Activated CD4-positive, alpha-beta T cell treated with anti-CD3 and anti-CD28 coated beads for 36 hours (primary cell): ENCODE results near the gene DNAL1. TPM values are rescaled to one million over a fixed set of nuclear protein-coding genes. Genes with fewer than 3 reads are reported as not detected.

Experiments used
- ATAC-seq: fragments of 200-7000 bp; cut with Tn5 transposase; one replicate; pipeline ENCODE4 v1.10.0; 2021; ENCODE audit warnings: mild to moderate bottlenecking, moderate library complexity
- CTCF ChIA-PET: fragments of 350-600 bp; sonication (Branson Sonifier 250); formaldehyde crosslinking; loops from one replicate; lab custom pipeline; 2021; ENCODE audit warnings: antibody characterized with exemption; lab: Charles Lee
- POLR2A ChIA-PET: fragments of 350-600 bp; sonication (Branson Sonifier 250); formaldehyde crosslinking; loops from one replicate; lab custom pipeline; 2021; ENCODE audit warnings: antibody characterized with exemption, inconsistent platforms; lab: Charles Lee
- DNase-seq: peaks from one replicate; pipeline ENCODE4 v3.0.0-alpha.2; 2020
- H3K27ac Mint-ChIP-seq: one replicate; pipeline ENCODE4 v1.8.0; 2021; ENCODE audit warnings: mixed read lengths
- H3K27me3 Mint-ChIP-seq: one replicate; pipeline ENCODE4 v1.8.0; 2021; ENCODE audit warnings: mixed read lengths
- H3K36me3 Mint-ChIP-seq: one replicate; pipeline ENCODE4 v1.8.0; 2021; ENCODE audit warnings: low read depth, mixed read lengths
- H3K4me1 Mint-ChIP-seq: one replicate; pipeline ENCODE4 v1.8.0; 2021; ENCODE audit warnings: mixed read lengths
- H3K4me3 Mint-ChIP-seq: one replicate; pipeline ENCODE4 v1.8.0; 2021; ENCODE audit warnings: mild to moderate bottlenecking, moderate library complexity, mixed read lengths
- H3K9me3 Mint-ChIP-seq: one replicate; pipeline ENCODE4 v1.8.0; 2021; ENCODE audit warnings: low read depth, mixed read lengths
- intact Hi-C, 2 experiments: fragments of 100-400 bp; cut with DNase I in 1 of 2; cut with micrococcal nuclease in 1 of 2; formaldehyde crosslinking; loops; one replicate each; pipeline versions ENCODE4 v1.14.2 to v1.15.1; 2022 to 2024; cut with DNase I, micrococcal nuclease
- total RNA-seq, 2 experiments: library from RNA; stranded (reverse); gene quantifications; one replicate each; pipeline ENCODE4 v1.2.3, GENCODE V29; 2021

DNAL1 gene
- total RNA-seq, 2 experiments from 2014 or later, result 3.7 to 6.8 TPM

- Mint-ChIP-seq H3K36me3 (peaks cover 16% of the 10 kb centered on the region), H3K4me3 (peak overlapping the region; percentile 66), H3K27me3 (no peaks in the 10 kb centered on the region), H3K27ac (peak overlapping the region; percentile 82), H3K4me1 (peaks cover 94% of the 10 kb centered on the region), H3K9me3 (no peaks in the 10 kb centered on the region)
- ChIA-PET POLR2A (interaction anchor here (0.6 to 1.7 kb wide), 4 partner anchors 10 to 138 kb away, joined by 4 to 6 read pairs (median 4); no protein-coding TSS in a partner anchor), CTCF (interaction anchor here (0.7 to 10.6 kb wide), 13 partner anchors 11 to 700 kb away, joined by 3 to 116 read pairs (median 3); a partner anchor contains a TSS)
- ATAC-seq (no peak), DNase-seq (no peak)
- intact Hi-C loops, result loop anchor here (5.0 to 10.0 kb wide), 3 partner anchors 83 to 340 kb away; partner anchors contain the start of genes ALDH6A1 (in 1 of the 2), LIN52 (in 1 of the 2) and ZNF410 (in 1 of the 2)
Measured at GRCh38 chr14:73744175-73744867, 99.5 kb downstream of the DNAL1 start.

- DNase-seq (no peak), ATAC-seq (no peak)
- no peaks in the 10 kb centered on the region for H3K9me3 Mint-ChIP-seq
- H3K4me1 Mint-ChIP-seq, result peaks cover 98% of the 10 kb centered on the region
- peaks cover 12% of the 10 kb centered on the region for H3K36me3 Mint-ChIP-seq
- POLR2A ChIA-PET, result interaction anchor here (0.6 to 1.4 kb wide), 2 partner anchors 10 to 20 kb away, joined by 4 read pairs; no protein-coding TSS in a partner anchor
- peak overlapping the region; percentile 82 for H3K27ac Mint-ChIP-seq
- CTCF ChIA-PET, result interaction anchor here (0.6 to 10.6 kb wide), 9 partner anchors 11 to 1995 kb away, joined by 3 to 116 read pairs (median 3); a partner anchor contains a TSS
- H3K4me3 Mint-ChIP-seq, result peak overlapping the region; percentile 66
- intact Hi-C loops, result loop anchor here (5.0 to 10.0 kb wide), 3 partner anchors 82 to 340 kb away; partner anchors contain the start of genes ALDH6A1 (in 1 of the 2), LIN52 (in 1 of the 2) and ZNF410 (in 1 of the 2)
- H3K27me3 Mint-ChIP-seq, result no peaks in the 10 kb centered on the region
Measured at GRCh38 chr14:73744874-73745529, 100.2 kb downstream of the DNAL1 start.

- intact Hi-C loops, result loop anchor here in 1 of 2 experiments (10.0 kb wide), 1 partner anchor 339 kb away; the partner anchor contains the start of genes ALDH6A1 and LIN52
- Mint-ChIP-seq H3K27me3 (no peaks in the 10 kb centered on the region), H3K4me3 (no peak overlapping the region), H3K36me3 (peaks cover 10% of the 10 kb centered on the region), H3K9me3 (no peaks in the 10 kb centered on the region), H3K4me1 (peaks cover 99% of the 10 kb centered on the region), H3K27ac (peak overlapping the region; percentile 55)
- ATAC-seq (no peak), DNase-seq (no peak)
- POLR2A ChIA-PET, result no interaction called here
- CTCF ChIA-PET, result interaction anchor here (0.6 to 10.6 kb wide), 6 partner anchors 10 to 1996 kb away, joined by 3 to 116 read pairs (median 6); a partner anchor contains a TSS
Measured at GRCh38 chr14:73745571-73746519, 101.1 kb downstream of the DNAL1 start.

GRCh38 chr14:73746520-73747378 is 102.0 kb downstream of the DNAL1 start:
- H3K4me3 Mint-ChIP-seq, result no peak overlapping the region
- H3K9me3 Mint-ChIP-seq, result no peaks in the 10 kb centered on the region
- no peak for ATAC-seq
- ChIA-PET CTCF (interaction anchor here (0.9 to 10.6 kb wide), 6 partner anchors 9 to 81 kb away, joined by 3 to 116 read pairs (median 6); a partner anchor contains a TSS), POLR2A (interaction anchor here (0.5 kb wide), 1 partner anchor 11 kb away, joined by 3 read pairs; no protein-coding TSS in a partner anchor)
- H3K27ac Mint-ChIP-seq, result peak overlapping the region; percentile 55
- H3K27me3 Mint-ChIP-seq, result no peaks in the 10 kb centered on the region
- H3K4me1 Mint-ChIP-seq, result peaks cover 99% of the 10 kb centered on the region
- peaks cover 15% of the 10 kb centered on the region for H3K36me3 Mint-ChIP-seq
- intact Hi-C loops, result loop anchor here in 1 of 2 experiments (10.0 kb wide), 1 partner anchor 338 kb away; the partner anchor contains the start of genes ALDH6A1 and LIN52
- no peak for DNase-seq

- DNase-seq (no peak), ATAC-seq (no peak)
- ChIA-PET CTCF (interaction anchor here (0.9 to 10.6 kb wide), 3 partner anchors 8 to 27 kb away, joined by 3 to 116 read pairs (median 90); a partner anchor contains a TSS), POLR2A (interaction anchor here (0.5 to 0.6 kb wide), 2 partner anchors 12 to 444 kb away, joined by 3 read pairs; no protein-coding TSS in a partner anchor)
- Mint-ChIP-seq H3K27ac (peak overlapping the region; percentile 55), H3K9me3 (no peaks in the 10 kb centered on the region), H3K36me3 (peaks cover 16% of the 10 kb centered on the region), H3K27me3 (no peaks in the 10 kb centered on the region), H3K4me1 (peaks cover 99% of the 10 kb centered on the region), H3K4me3 (no peak overlapping the region)
- intact Hi-C loops, result loop anchor here in 1 of 2 experiments (10.0 kb wide), 1 partner anchor 337 kb away; the partner anchor contains the start of genes ALDH6A1 and LIN52
Measured at GRCh38 chr14:73747379-73748211, 102.8 kb downstream of the DNAL1 start.

GRCh38 chr14:73748858-73749357 is 104.1 kb downstream of the DNAL1 start:
- peaks cover 14% of the 10 kb centered on the region for H3K36me3 Mint-ChIP-seq
- peak overlapping the region; percentile 37 for H3K27ac Mint-ChIP-seq
- DNase-seq (no peak), ATAC-seq (no peak)
- no peak overlapping the region for H3K4me3 Mint-ChIP-seq
- H3K27me3 Mint-ChIP-seq, result no peaks in the 10 kb centered on the region
- ChIA-PET CTCF (interaction anchor here (0.8 to 10.6 kb wide), 3 partner anchors 9 to 120 kb away, joined by 3 to 90 read pairs (median 4); no protein-coding TSS in a partner anchor), POLR2A (interaction anchor here (0.7 kb wide), 1 partner anchor 11 kb away, joined by 3 read pairs; a partner anchor contains a TSS)
- H3K9me3 Mint-ChIP-seq, result no peaks in the 10 kb centered on the region
- intact Hi-C loops, result loop anchor here in 1 of 2 experiments (10.0 kb wide), 1 partner anchor 336 kb away; the partner anchor contains the start of genes ALDH6A1 and LIN52
- H3K4me1 Mint-ChIP-seq, result peaks cover 99% of the 10 kb centered on the region

- H3K27me3 Mint-ChIP-seq, result no peaks in the 10 kb centered on the region
- DNase-seq, result no peak
- no peak overlapping the region for H3K4me3 Mint-ChIP-seq
- H3K4me1 Mint-ChIP-seq, result peaks cover 99% of the 10 kb centered on the region
- CTCF ChIA-PET, result interaction anchor here (0.7 to 10.6 kb wide), 7 partner anchors 8 to 121 kb away, joined by 3 to 90 read pairs (median 4); partner anchors contain the start of genes PNMA1 and PTGR2
- POLR2A ChIA-PET, result interaction anchor here (0.7 to 1.1 kb wide), 2 partner anchors 9 to 10 kb away, joined by 3 to 4 read pairs; a partner anchor contains a TSS
- no peaks in the 10 kb centered on the region for H3K9me3 Mint-ChIP-seq
- H3K27ac Mint-ChIP-seq, result peak overlapping the region; percentile 10
- intact Hi-C loops, result loop anchor here in 1 of 2 experiments (5.0 to 10.0 kb wide), 2 partner anchors 37 to 335 kb away; partner anchors contain the start of genes ALDH6A1 and LIN52
- no peak for ATAC-seq
- peaks cover 14% of the 10 kb centered on the region for H3K36me3 Mint-ChIP-seq
Measured at GRCh38 chr14:73749706-73750530, 105.1 kb downstream of the DNAL1 start.

GRCh38 chr14:73750531-73750901 is 105.7 kb downstream of the DNAL1 start:
- intact Hi-C loops, result loop anchor here in 1 of 2 experiments (5.0 kb wide), 1 partner anchor 37 kb away; no protein-coding TSS in a partner anchor
- ChIA-PET CTCF (interaction anchor here (0.7 to 10.6 kb wide), 3 partner anchors 20 to 81 kb away, joined by 3 to 90 read pairs (median 3); partner anchors contain the start of gene PNMA1), POLR2A (interaction anchor here (1.1 kb wide), 1 partner anchor 9 kb away, joined by 4 read pairs; no protein-coding TSS in a partner anchor)
- peaks cover 99% of the 10 kb centered on the region for H3K4me1 Mint-ChIP-seq
- no peak for ATAC-seq
- no peaks in the 10 kb centered on the region for H3K27me3 Mint-ChIP-seq
- H3K9me3 Mint-ChIP-seq, result no peaks in the 10 kb centered on the region
- no peak overlapping the region for H3K4me3 Mint-ChIP-seq
- H3K27ac Mint-ChIP-seq, result peak overlapping the region; percentile 2
- DNase-seq, result no peak
- peaks cover 15% of the 10 kb centered on the region for H3K36me3 Mint-ChIP-seq
